Panc1 (cell line): ENCODE measurements around the gene SART1.

ENCODE experiments used
- POLR2AphosphoS5 ChIP-seq: IDR thresholded peaks from 2 replicates; pipeline ENCODE4 v1.6.1; 2012; ENCODE audit warnings: mild to moderate bottlenecking, low read depth, low read length, moderate library complexity
- TF ChIP-seq, protein P1 (sequence below): fragments of 450-650 bp; IDR thresholded peaks from 2 replicates; pipeline ENCODE4 v1.5.1; 2017; ENCODE audit warnings: mild to moderate bottlenecking
- TF ChIP-seq, protein P2 (sequence below), 2 experiments: IDR thresholded peaks; 2 replicates each; pipeline ENCODE4 v1.6.1; 2011 to 2012; ENCODE audit warnings: low read depth in 2 of 2, control low read depth in 1 of 2, low read length in 1 of 2, mild to moderate bottlenecking in 1 of 2, moderate library complexity in 1 of 2; ENCODE audit not compliant: insufficient read depth in 1 of 2

DNA sequence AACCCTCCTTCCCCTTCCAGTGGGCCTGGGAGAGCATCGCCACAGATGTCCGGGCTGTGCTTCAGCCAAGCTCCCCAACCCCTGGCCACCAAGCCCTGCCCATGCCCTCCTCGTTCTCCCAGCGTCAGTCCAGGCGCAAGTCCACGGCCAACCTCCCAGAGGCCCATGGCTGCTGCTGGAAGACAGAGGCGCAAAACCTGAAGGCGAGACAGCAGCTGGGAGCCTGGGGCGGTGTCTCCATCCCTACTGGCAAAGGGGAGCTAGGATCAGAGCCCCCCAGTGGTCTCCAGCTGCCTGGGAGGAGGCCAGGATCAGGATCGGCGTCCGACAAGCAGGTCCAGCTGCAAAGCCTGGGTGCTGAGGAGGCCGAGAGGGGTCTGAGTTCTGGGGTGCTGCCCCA lies 14.4 kb upstream of the SART1 start:
- TF ChIP-seq, protein P1, sequence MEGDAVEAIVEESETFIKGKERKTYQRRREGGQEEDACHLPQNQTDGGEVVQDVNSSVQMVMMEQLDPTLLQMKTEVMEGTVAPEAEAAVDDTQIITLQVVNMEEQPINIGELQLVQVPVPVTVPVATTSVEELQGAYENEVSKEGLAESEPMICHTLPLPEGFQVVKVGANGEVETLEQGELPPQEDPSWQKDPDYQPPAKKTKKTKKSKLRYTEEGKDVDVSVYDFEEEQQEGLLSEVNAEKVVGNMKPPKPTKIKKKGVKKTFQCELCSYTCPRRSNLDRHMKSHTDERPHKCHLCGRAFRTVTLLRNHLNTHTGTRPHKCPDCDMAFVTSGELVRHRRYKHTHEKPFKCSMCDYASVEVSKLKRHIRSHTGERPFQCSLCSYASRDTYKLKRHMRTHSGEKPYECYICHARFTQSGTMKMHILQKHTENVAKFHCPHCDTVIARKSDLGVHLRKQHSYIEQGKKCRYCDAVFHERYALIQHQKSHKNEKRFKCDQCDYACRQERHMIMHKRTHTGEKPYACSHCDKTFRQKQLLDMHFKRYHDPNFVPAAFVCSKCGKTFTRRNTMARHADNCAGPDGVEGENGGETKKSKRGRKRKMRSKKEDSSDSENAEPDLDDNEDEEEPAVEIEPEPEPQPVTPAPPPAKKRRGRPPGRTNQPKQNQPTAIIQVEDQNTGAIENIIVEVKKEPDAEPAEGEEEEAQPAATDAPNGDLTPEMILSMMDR, result no peak
- no peak for TF ChIP-seq POLR2AphosphoS5
- TF ChIP-seq, protein P2, sequence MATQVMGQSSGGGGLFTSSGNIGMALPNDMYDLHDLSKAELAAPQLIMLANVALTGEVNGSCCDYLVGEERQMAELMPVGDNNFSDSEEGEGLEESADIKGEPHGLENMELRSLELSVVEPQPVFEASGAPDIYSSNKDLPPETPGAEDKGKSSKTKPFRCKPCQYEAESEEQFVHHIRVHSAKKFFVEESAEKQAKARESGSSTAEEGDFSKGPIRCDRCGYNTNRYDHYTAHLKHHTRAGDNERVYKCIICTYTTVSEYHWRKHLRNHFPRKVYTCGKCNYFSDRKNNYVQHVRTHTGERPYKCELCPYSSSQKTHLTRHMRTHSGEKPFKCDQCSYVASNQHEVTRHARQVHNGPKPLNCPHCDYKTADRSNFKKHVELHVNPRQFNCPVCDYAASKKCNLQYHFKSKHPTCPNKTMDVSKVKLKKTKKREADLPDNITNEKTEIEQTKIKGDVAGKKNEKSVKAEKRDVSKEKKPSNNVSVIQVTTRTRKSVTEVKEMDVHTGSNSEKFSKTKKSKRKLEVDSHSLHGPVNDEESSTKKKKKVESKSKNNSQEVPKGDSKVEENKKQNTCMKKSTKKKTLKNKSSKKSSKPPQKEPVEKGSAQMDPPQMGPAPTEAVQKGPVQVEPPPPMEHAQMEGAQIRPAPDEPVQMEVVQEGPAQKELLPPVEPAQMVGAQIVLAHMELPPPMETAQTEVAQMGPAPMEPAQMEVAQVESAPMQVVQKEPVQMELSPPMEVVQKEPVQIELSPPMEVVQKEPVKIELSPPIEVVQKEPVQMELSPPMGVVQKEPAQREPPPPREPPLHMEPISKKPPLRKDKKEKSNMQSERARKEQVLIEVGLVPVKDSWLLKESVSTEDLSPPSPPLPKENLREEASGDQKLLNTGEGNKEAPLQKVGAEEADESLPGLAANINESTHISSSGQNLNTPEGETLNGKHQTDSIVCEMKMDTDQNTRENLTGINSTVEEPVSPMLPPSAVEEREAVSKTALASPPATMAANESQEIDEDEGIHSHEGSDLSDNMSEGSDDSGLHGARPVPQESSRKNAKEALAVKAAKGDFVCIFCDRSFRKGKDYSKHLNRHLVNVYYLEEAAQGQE (IDR thresholded peaks at IDR 0.05; ENCODE audit: insufficient read depth in 1 of 2, low read depth in 2 of 2, low read length in 1 of 2), result no peak
